ENCODE data around the gene FSCN2.

DNA sequence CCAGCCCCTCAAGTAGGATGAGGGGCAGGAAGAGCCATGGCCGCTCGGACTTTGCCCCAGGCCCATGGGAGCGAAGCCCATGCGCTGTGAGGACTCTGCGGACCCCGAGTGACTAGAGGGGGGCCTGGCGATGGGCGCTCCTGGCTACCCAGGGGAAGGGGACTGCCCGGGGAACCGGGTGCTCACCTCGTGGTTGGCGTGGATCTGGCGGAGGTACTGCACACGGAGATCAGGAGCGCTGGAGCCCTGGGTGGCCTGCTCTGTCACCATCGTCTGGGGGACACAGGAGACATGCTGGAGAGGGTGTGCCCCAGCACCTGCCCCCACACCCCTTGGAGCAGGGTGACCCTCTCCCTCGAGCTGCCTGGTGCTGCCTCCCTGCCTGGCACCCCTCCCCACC lies 12.9 kb downstream of the FSCN2 start:
- TF ChIP-seq, protein P1, sequence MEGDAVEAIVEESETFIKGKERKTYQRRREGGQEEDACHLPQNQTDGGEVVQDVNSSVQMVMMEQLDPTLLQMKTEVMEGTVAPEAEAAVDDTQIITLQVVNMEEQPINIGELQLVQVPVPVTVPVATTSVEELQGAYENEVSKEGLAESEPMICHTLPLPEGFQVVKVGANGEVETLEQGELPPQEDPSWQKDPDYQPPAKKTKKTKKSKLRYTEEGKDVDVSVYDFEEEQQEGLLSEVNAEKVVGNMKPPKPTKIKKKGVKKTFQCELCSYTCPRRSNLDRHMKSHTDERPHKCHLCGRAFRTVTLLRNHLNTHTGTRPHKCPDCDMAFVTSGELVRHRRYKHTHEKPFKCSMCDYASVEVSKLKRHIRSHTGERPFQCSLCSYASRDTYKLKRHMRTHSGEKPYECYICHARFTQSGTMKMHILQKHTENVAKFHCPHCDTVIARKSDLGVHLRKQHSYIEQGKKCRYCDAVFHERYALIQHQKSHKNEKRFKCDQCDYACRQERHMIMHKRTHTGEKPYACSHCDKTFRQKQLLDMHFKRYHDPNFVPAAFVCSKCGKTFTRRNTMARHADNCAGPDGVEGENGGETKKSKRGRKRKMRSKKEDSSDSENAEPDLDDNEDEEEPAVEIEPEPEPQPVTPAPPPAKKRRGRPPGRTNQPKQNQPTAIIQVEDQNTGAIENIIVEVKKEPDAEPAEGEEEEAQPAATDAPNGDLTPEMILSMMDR (IDR thresholded peaks at IDR 0.05 in 4 of 5, conservative IDR thresholded peaks at IDR 0.05 in 1 of 5) = no peak
- no peak for TF ChIP-seq POLR2A (IDR thresholded peaks at IDR 0.05)
